ENCODE measurements around the gene ROM1. TPM values are rescaled to one million over a fixed set of nuclear protein-coding genes. Genes with fewer than 3 reads are reported as not detected.

Gene ROM1
- polyA plus RNA-seq, 3 donors: 0.51 to 1.4 (median 0.75) TPM

DNA sequence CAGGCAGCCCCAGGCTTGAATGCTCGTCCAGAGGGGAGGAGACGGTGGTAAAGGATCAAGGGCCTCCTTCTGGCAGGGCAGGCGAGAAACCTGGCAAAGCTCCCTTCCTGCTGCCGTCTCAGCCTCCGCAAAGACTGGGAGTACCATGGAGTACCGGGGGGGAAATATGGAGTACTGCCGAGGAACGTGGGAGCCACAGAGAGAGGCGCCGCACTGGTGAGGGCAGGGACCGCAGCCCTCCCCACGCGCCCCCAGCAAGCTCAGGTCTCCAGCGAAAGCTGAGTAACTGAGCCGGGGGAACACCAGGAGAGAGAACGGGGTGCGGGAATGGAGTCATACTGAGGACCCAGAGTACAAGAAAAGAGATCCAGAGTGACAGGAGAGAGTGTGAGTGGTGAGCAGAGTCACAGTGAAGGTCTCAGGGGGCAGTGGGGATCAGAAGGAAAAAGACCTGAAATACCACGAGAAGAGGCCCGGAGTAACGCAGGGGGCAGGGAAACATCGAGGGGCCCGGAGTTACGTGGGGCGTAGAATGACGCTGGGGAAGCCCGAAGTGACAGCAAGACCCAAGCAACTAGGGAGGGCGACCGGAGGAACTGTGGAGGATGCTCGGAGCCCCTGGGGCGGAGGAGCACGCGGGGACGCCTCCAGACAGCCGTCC lies 1.2 kb upstream of the ROM1 start:
- Histone ChIP-seq H3K27ac (ENCODE audit: low read depth in 1 of 2, low read length in 2 of 2) (peak overlapping the region; percentile 41 to 86), H3K9ac (ENCODE audit: insufficient read depth, low read length, poor library complexity, severe bottlenecking) (peak overlapping the region; percentile 87), H3K27me3 (ENCODE audit: control insufficient read depth in 2 of 2, insufficient read depth in 2 of 2, low read length in 2 of 2) (no peaks in the 10 kb centered on the region), H3K4me3 (replicated peaks in 1 of 3; ENCODE audit: low read depth in 2 of 3, low read length in 3 of 3) (peak overlapping the region; percentile 61 to 98 (median 68)), H3K4me1 (ENCODE audit: control insufficient read depth in 1 of 2, insufficient read depth in 2 of 2, low read length in 2 of 2) (peaks cover 33 to 41% of the 10 kb centered on the region in 2 donors), H3K4me2 (replicated peaks; ENCODE audit: extremely low read depth, low read length, poor library complexity, severe bottlenecking) (peak overlapping the region; percentile 91), H3K36me3 (replicated peaks in 1 of 2; ENCODE audit: control insufficient read depth in 1 of 2, insufficient read depth in 2 of 2, low read length in 2 of 2) (peaks cover 19 to 48% of the 10 kb centered on the region in 2 donors), H3K79me2 (ENCODE audit: insufficient read depth, low read length) (peaks cover 16% of the 10 kb centered on the region), H2AFZ (ENCODE audit: insufficient read depth, low read depth, low read length, poor library complexity, severe bottlenecking) (peak overlapping the region; percentile 94), H3K9me3 (replicated peaks in 1 of 2; ENCODE audit: control insufficient read depth in 1 of 2, insufficient read depth in 1 of 2, low read length in 2 of 2) (no peaks in the 10 kb centered on the region), H4K20me1 (ENCODE audit: insufficient read depth, low read length) (no peaks in the 10 kb centered on the region)
- H3K9me3 Mint-ChIP-seq: peaks cover 0 to 2% (median 0%) of the 10 kb centered on the region in 7 donors
- H3K27me3 Mint-ChIP-seq (ENCODE audit: low read depth in 3 of 3): peaks cover 0 to 2% (median 0%) of the 10 kb centered on the region in 3 donors
- H3K27ac Mint-ChIP-seq: peak overlapping the region; percentile 80 to 96 (median 92)
- WGBS (ENCODE audit: insufficient coverage): under 1% methylated on average over 34 of the region's 34 CpGs
- peaks cover 39% of the 10 kb centered on the region for H3K4me1 Mint-ChIP-seq
- peak in 2 of 3 donors; percentile 9 to 64 for DNase-seq
- intact Hi-C loops (cut with micrococcal nuclease): loop anchor here in 1 of 2 donors (10.0 kb wide), 1 partner anchor 243 kb away; no protein-coding TSS in a partner anchor
- H3K36me3 Mint-ChIP-seq: peaks cover 46 to 54% of the 10 kb centered on the region in 2 donors
- no peak for TF ChIP-seq CTCF (IDR thresholded peaks at IDR 0.05)
- peak overlapping the region; percentile 98 to 100 for H3K4me3 Mint-ChIP-seq

GRCh38 chr11:62613291-62613778 lies 278 bp downstream of the ROM1 start:
- Mint-ChIP-seq H3K27me3 (ENCODE audit: low read depth in 3 of 3) (peaks cover 0 to 2% (median 0%) of the 10 kb centered on the region in 3 donors), H3K36me3 (peaks cover 40 to 58% of the 10 kb centered on the region in 2 donors), H3K9me3 (peaks cover 0 to 2% (median 0%) of the 10 kb centered on the region in 7 donors), H3K4me1 (peaks cover 24% of the 10 kb centered on the region), H3K4me3 (peak overlapping the region in 1 of 2 donors; percentile 66), H3K27ac (peak overlapping the region in 6 of 7 donors; percentile 8 to 85 (median 62))
- no peak overlapping the region for H3K9ac ChIP-seq (ENCODE audit: insufficient read depth, low read length, poor library complexity, severe bottlenecking)
- intact Hi-C loops (cut with micrococcal nuclease): loop anchor here in 1 of 2 donors (10.0 kb wide), 1 partner anchor 241 kb away; no protein-coding TSS in a partner anchor
- H3K4me3 ChIP-seq (replicated peaks in 1 of 3; ENCODE audit: low read depth in 2 of 3, low read length in 3 of 3): peak overlapping the region in 1 of 3 experiments; percentile 98
- H3K4me1 ChIP-seq (ENCODE audit: control insufficient read depth in 1 of 2, insufficient read depth in 2 of 2, low read length in 2 of 2): peaks cover 19 to 28% of the 10 kb centered on the region in 2 donors
- H3K9me3 ChIP-seq (replicated peaks in 1 of 2; ENCODE audit: control insufficient read depth in 1 of 2, insufficient read depth in 1 of 2, low read length in 2 of 2): no peaks in the 10 kb centered on the region
- TF ChIP-seq CTCF (IDR thresholded peaks at IDR 0.05): no peak
- H3K27me3 ChIP-seq (ENCODE audit: control insufficient read depth in 2 of 2, insufficient read depth in 2 of 2, low read length in 2 of 2): no peaks in the 10 kb centered on the region
- H2AFZ ChIP-seq (ENCODE audit: insufficient read depth, low read depth, low read length, poor library complexity, severe bottlenecking): peak overlapping the region; percentile 94
- no peaks in the 10 kb centered on the region for H4K20me1 ChIP-seq (ENCODE audit: insufficient read depth, low read length)
- 81% methylated on average over 14 of the region's 15 CpGs for WGBS (ENCODE audit: insufficient coverage)
- H3K36me3 ChIP-seq (replicated peaks in 1 of 2; ENCODE audit: control insufficient read depth in 1 of 2, insufficient read depth in 2 of 2, low read length in 2 of 2): peaks cover 19 to 47% of the 10 kb centered on the region in 2 donors
- peak overlapping the region; percentile 91 for H3K4me2 ChIP-seq (replicated peaks; ENCODE audit: extremely low read depth, low read length, poor library complexity, severe bottlenecking)
- DNase-seq: no peak
- peak overlapping the region; percentile 13 to 86 for H3K27ac ChIP-seq (ENCODE audit: low read depth in 1 of 2, low read length in 2 of 2)
- H3K79me2 ChIP-seq (ENCODE audit: insufficient read depth, low read length): peaks cover 16% of the 10 kb centered on the region

Data from CD14-positive monocyte (primary cell).